ENCODE measurements around the gene ANKRD13A.
"Not testable (repeated sequence)": the region's sequence is repeated elsewhere in the genome, so short reads cannot be mapped to it uniquely, and the experiment has no call there.

Gene ANKRD13A

DNA sequence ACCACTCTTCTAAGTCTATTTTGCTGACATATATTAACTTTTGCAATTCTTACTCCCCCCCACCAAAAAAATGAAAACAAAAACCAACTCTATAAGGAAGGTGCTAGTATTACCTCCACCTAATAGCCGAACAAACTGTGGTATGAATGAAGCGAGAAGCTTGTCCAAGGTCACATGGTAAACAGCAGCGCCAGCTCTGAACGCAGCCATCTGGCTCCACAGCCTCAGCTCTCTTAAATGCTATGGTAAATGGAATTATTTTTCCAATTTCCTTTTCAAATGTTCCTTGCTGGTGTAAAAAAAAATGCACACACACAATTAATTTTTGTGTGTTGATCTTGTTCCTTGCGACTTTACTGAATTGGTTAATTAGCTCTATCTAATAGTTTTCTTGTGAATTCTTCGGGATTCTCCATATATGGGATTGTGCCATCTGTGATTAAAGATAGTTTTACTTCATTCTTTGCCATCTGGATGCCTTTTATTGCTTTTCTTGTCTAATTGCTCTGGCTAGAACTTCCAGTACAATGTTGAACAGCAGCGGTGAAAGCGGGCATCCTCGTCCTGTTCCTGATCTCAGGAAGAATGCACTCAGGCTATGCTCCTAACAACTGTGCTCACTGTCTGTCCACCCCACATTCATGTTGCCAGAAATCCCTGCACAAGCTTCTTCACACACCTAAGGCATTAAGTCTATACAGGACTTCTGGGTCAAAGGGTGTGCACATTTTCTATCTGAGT lies 59.8 kb downstream of the ANKRD13A start:
- TF ChIP-seq, protein P1, sequence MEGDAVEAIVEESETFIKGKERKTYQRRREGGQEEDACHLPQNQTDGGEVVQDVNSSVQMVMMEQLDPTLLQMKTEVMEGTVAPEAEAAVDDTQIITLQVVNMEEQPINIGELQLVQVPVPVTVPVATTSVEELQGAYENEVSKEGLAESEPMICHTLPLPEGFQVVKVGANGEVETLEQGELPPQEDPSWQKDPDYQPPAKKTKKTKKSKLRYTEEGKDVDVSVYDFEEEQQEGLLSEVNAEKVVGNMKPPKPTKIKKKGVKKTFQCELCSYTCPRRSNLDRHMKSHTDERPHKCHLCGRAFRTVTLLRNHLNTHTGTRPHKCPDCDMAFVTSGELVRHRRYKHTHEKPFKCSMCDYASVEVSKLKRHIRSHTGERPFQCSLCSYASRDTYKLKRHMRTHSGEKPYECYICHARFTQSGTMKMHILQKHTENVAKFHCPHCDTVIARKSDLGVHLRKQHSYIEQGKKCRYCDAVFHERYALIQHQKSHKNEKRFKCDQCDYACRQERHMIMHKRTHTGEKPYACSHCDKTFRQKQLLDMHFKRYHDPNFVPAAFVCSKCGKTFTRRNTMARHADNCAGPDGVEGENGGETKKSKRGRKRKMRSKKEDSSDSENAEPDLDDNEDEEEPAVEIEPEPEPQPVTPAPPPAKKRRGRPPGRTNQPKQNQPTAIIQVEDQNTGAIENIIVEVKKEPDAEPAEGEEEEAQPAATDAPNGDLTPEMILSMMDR (IDR thresholded peaks at IDR 0.05; ENCODE audit: insufficient read depth, low read depth, low read length, missing control alignments): no peak
- no peak overlapping the region for H3K4me3 ChIP-seq (ENCODE audit: low read length)
- DNase-seq (ENCODE audit: low read depth): no peak

DNA sequence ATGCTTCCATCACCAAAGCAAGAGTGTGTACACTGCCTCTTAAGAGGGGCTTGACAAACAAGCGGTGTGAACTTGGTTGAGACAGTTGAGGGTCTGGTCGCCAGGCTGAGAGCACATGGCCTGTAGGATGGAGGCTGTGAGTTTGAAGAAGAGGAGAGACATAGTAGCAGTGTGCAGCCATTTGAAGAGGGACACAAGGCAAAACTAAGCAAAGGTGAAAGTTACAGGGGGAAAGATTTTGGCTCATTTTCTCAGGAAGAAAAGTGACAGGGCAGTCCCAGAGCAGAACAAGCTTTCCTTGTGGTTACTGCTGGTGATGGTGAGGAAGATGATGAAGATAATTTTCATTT lies 60.4 kb downstream of the ANKRD13A start:
- no peak for DNase-seq (ENCODE audit: low read depth)
- H3K4me3 ChIP-seq (ENCODE audit: low read length): no peak overlapping the region
- TF ChIP-seq, protein P1 (IDR thresholded peaks at IDR 0.05; ENCODE audit: insufficient read depth, low read depth, low read length, missing control alignments): no peak

DNA sequence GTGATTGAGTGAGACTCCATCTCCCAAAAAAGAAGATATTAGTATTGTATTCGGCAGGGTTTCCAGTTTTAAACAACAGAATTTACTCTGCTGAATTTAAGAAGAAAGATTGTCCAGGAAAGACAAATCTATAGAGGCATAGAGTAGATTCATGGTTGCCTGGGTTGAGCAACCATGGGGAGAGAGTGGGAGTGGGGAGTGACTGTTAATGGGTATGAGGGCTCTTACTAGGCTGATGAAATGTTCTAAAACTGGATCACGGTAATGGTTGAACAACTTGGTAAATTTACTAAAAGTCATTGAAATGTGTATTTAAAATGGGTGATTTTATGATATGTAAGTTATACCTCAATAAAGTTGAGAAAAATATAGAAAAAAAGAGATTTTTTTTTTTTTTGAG lies 63.0 kb downstream of the ANKRD13A start:
- H3K4me3 ChIP-seq (ENCODE audit: low read length): no peak overlapping the region
- TF ChIP-seq, protein P1 (IDR thresholded peaks at IDR 0.05; ENCODE audit: insufficient read depth, low read depth, low read length, missing control alignments): no peak
- no peak for DNase-seq (ENCODE audit: low read depth)

DNA sequence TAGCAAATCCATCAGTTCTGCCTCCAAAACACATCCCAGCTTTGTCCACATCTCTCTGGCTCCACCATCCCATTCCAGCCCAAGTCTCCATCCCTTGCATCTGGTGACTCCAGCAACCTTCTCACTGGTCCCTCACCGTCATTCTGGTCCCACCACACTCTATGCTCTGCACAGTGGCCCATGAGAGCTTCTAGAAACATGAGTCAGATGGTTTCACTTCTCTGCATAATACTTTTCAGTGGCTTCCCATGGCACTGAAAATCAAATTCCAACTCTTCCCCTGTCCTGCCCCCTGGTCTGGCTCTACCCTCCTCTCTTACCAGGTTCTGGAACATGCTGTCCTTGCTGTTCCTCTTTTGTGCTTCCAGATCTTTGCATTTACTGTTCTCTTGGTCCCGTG lies 66.3 kb downstream of the ANKRD13A start:
- no peak for DNase-seq (ENCODE audit: low read depth)
- TF ChIP-seq, protein P1 (IDR thresholded peaks at IDR 0.05; ENCODE audit: insufficient read depth, low read depth, low read length, missing control alignments): no peak
- no peak overlapping the region for H3K4me3 ChIP-seq (ENCODE audit: low read length)

DNA sequence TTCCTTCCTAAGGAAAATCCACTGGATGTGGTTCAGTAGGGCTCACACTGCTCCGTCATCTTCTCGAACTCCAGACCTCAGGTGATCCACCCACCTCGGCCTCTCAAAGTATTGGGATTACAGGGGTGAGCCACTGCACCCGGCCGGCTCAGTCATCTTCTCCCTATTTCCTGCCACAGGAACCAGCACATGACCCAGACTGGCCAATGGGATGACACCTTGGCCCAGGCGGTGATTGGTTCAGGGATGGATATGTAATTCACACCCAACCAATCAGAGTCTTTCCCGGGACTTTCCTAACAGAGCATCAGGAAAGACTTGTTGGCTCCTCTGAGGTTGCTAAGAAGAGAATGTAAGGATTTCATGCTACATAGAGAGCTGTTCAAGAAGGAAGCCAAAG lies 68.3 kb downstream of the ANKRD13A start:
- no peak overlapping the region for H3K4me3 ChIP-seq (ENCODE audit: low read length)
- TF ChIP-seq, protein P1 (IDR thresholded peaks at IDR 0.05; ENCODE audit: insufficient read depth, low read depth, low read length, missing control alignments): no peak
- no peak for DNase-seq (ENCODE audit: low read depth)

DNA sequence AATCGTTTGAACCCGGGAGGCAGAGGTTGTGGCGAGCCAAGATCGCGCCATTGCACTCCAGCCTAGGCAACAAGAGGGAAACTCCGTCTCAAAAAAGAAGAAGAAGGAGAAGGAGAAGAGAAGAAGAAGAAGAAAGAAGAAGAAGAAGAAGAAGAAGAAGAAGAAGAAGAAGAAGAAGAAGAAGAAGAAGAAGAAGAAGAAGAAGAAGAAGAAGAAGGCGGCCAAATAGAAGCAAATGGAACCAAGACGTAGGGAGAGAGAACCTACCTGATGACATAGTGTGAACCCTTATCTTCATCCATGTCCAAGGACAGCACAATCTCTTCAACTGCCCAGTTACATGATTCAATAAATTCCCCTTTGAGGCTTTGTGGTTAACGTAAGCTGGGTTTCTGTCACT lies 68.9 kb downstream of the ANKRD13A start:
- not testable (repeated sequence) for H3K4me3 ChIP-seq (ENCODE audit: low read length); DNase-seq (ENCODE audit: low read depth)

DNA sequence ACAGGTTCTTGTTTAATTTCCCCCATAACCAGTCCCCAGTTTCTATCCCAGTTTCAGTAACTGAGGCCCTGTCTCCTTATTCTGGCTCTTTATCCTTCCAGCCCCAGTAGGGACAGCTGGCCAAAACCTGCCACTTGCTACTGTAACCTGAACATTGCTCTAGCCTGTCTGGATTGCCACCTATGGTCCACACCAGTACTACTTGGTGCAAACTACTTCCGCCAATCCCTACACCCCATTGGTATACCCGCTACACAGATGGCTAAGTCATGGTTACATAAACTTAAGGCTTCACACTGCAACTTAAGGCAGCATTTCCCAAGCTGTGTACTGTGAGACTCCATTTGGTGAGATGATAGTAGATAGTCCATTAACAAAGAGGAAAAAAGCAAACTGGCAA lies 69.4 kb downstream of the ANKRD13A start:
- no peak overlapping the region for H3K4me3 ChIP-seq (ENCODE audit: low read length)
- no peak for DNase-seq (ENCODE audit: low read depth)
- TF ChIP-seq, protein P1 (IDR thresholded peaks at IDR 0.05; ENCODE audit: insufficient read depth, low read depth, low read length, missing control alignments): no peak

Measured in epithelial cell of esophagus (primary cell).